Breast epithelium (tissue), 3 donors: ENCODE data around the gene SDF2.

Experiments
- CTCF ChIP-seq, 3 donors: fragments of 450-650 bp; IDR thresholded peaks; one replicate each; pipeline ENCODE4 v1.5.1; 2016 to 2017; ENCODE audit warnings: antibody characterized with exemption in 3 of 3, mild to moderate bottlenecking in 3 of 3, moderate library complexity in 3 of 3
- POLR2A ChIP-seq: fragments of 450-650 bp; IDR thresholded peaks from one replicate; pipeline ENCODE4 v1.6.1; 2016; ENCODE audit warnings: antibody characterized with exemption, mild to moderate bottlenecking, moderate library complexity
- POLR2AphosphoS5 ChIP-seq, 3 donors: sonication (generic); formaldehyde crosslinking; IDR thresholded peaks; one replicate each; pipeline ENCODE4 v1.6.1; 2017; ENCODE audit warnings: antibody characterized with exemption in 3 of 3

GRCh38 chr17:28634206-28634865 lies 27.4 kb downstream of the SDF2 start:
- no peak for TF ChIP-seq CTCF (IDR thresholded peaks at IDR 0.05)
- no peak for TF ChIP-seq POLR2AphosphoS5 (IDR thresholded peaks at IDR 0.05)
- TF ChIP-seq POLR2A, result no peak
